HL-60/S4 (cell line): ENCODE data around the gene ADRB2.
"Not testable (repeated sequence)": the region's sequence is repeated elsewhere in the genome, so short reads cannot be mapped to it uniquely, and the experiment has no call there.

ENCODE experiments used
- in situ Hi-C: fragments of 300-500 bp; cut with MboI; formaldehyde crosslinking; loops from 2 replicates; pipeline ENCODE4 v1.14.3; 2022; ENCODE audit warnings: low sequenced_read_pairs

The ADRB2 gene

GRCh38 chr5:148803451-148803850 is 23.0 kb upstream of the ADRB2 start:
- in situ Hi-C loops: not testable (repeated sequence)

GRCh38 chr5:148804393-148804792 is 22.0 kb upstream of the ADRB2 start:
- in situ Hi-C loops: no loop called here

- in situ Hi-C loops: no loop called here
Observed at GRCh38 chr5:148805326-148806290, 20.8 kb upstream of the ADRB2 start.

- in situ Hi-C loops: no loop called here
Observed at GRCh38 chr5:148806520-148806931, 19.9 kb upstream of the ADRB2 start.

GRCh38 chr5:148807851-148808250 is 18.6 kb upstream of the ADRB2 start:
- in situ Hi-C loops: no loop called here

GRCh38 chr5:148808864-148809642 is 17.4 kb upstream of the ADRB2 start:
- in situ Hi-C loops: no loop called here

GRCh38 chr5:148809781-148810524 is 16.5 kb upstream of the ADRB2 start:
- in situ Hi-C loops: no loop called here

- in situ Hi-C loops: no loop called here
Observed at GRCh38 chr5:148810823-148811222, 15.6 kb upstream of the ADRB2 start.

GRCh38 chr5:148811756-148812155 is 14.7 kb upstream of the ADRB2 start:
- in situ Hi-C loops: no loop called here

- in situ Hi-C loops: no loop called here
Observed at GRCh38 chr5:148815086-148815485, 11.3 kb upstream of the ADRB2 start.

GRCh38 chr5:148815578-148815977 is 10.8 kb upstream of the ADRB2 start:
- in situ Hi-C loops: no loop called here

GRCh38 chr5:148816357-148816756 is 10.1 kb upstream of the ADRB2 start:
- in situ Hi-C loops: no loop called here

GRCh38 chr5:148816782-148817181 is 9.6 kb upstream of the ADRB2 start:
- in situ Hi-C loops: no loop called here

GRCh38 chr5:148817606-148818005 is 8.8 kb upstream of the ADRB2 start:
- in situ Hi-C loops: no loop called here

- in situ Hi-C loops: loop anchor here (10.0 kb wide), 1 partner anchor 76 kb away; no protein-coding TSS in a partner anchor
Observed at GRCh38 chr5:148820461-148821395, 5.7 kb upstream of the ADRB2 start.

GRCh38 chr5:148823871-148824270 is 2.5 kb upstream of the ADRB2 start:
- in situ Hi-C loops: loop anchor here (10.0 kb wide), 1 partner anchor 79 kb away; no protein-coding TSS in a partner anchor

GRCh38 chr5:148825716-148826052 is 727 bp upstream of the ADRB2 start:
- in situ Hi-C loops: loop anchor here (10.0 kb wide), 1 partner anchor 81 kb away; no protein-coding TSS in a partner anchor

GRCh38 chr5:148826739-148827070 is 294 bp downstream of the ADRB2 start:
- in situ Hi-C loops: loop anchor here (10.0 kb wide), 1 partner anchor 82 kb away; no protein-coding TSS in a partner anchor

- in situ Hi-C loops: loop anchor here (10.0 kb wide), 1 partner anchor 83 kb away; no protein-coding TSS in a partner anchor
Observed at GRCh38 chr5:148827723-148828122, 1.3 kb downstream of the ADRB2 start.
